Astrocyte of the cerebellum (primary cell): ENCODE data around the gene SLC30A5.
"Not testable (repeated sequence)": the region's sequence is repeated elsewhere in the genome, so short reads cannot be mapped to it uniquely, and the experiment has no call there.

Experiments
- DNase-seq: peaks from one replicate; pipeline ENCODE4 v3.0.0-alpha.2; 2011; ENCODE audit warnings: low read depth
- H3K4me3 ChIP-seq: 2 replicates; pipeline ENCODE4 v1.5.1; 2011; ENCODE audit warnings: mild to moderate bottlenecking, low read depth, low read length, moderate library complexity
- in situ Hi-C: cut with HindIII; loops from 2 replicates; pipeline ENCODE4 v1.10.0; 2017; ENCODE audit warnings: low sequenced_read_pairs
- TF ChIP-seq, protein P1 (sequence below): IDR thresholded peaks from 2 replicates; pipeline ENCODE4 v1.5.1; 2012; ENCODE audit warnings: low read length, low read depth, moderate library complexity, mild to moderate bottlenecking; ENCODE audit errors: missing control alignments

The SLC30A5 gene

DNA sequence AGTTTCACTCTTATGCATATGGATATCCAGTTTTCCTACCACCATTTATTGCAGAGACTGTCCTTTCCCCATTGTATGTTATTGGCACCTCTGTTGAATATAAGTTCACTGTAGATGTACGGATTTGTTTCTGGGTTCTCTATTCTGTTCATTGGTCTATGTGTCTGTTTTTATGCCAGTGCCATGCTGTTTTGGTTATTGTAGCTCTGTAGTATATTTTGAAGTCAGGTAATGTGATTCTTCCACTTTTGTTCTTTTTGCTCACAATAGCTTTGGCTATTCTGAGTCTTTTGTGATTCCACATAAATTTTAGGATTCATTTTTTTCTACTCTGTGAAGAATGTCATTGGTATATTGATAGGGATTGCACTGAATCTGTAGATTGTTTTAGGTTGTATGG, 47.0 kb downstream of the SLC30A5 start:
- no peak overlapping the region for H3K4me3 ChIP-seq

DNA sequence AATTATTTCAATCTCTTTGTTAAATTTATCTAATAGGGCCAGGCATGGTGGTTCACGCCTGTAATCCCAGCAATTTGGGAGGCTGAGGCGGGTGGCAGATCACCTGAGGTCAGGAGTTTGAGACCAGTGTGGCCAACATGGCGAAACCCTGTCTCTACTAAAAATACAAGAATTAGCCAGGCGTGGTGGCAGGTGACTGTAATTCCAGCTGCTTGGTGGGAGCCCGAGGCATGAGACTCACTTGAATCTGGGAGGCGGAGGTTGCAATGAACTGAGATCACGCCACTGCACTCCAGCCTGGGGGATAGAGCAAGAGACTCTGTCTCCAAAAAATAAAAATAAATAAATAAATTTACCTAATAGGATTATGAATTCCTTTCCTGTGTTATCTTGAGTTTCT, 54.8 kb downstream of the SLC30A5 start:
- H3K4me3 ChIP-seq, DNase-seq, in situ Hi-C loops: not testable (repeated sequence)

More for the DNA sequence above, 47.0 kb downstream of the SLC30A5 start:
- in situ Hi-C loops = no loop called here
- TF ChIP-seq, protein P1, sequence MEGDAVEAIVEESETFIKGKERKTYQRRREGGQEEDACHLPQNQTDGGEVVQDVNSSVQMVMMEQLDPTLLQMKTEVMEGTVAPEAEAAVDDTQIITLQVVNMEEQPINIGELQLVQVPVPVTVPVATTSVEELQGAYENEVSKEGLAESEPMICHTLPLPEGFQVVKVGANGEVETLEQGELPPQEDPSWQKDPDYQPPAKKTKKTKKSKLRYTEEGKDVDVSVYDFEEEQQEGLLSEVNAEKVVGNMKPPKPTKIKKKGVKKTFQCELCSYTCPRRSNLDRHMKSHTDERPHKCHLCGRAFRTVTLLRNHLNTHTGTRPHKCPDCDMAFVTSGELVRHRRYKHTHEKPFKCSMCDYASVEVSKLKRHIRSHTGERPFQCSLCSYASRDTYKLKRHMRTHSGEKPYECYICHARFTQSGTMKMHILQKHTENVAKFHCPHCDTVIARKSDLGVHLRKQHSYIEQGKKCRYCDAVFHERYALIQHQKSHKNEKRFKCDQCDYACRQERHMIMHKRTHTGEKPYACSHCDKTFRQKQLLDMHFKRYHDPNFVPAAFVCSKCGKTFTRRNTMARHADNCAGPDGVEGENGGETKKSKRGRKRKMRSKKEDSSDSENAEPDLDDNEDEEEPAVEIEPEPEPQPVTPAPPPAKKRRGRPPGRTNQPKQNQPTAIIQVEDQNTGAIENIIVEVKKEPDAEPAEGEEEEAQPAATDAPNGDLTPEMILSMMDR = no peak
- DNase-seq = no peak

DNA sequence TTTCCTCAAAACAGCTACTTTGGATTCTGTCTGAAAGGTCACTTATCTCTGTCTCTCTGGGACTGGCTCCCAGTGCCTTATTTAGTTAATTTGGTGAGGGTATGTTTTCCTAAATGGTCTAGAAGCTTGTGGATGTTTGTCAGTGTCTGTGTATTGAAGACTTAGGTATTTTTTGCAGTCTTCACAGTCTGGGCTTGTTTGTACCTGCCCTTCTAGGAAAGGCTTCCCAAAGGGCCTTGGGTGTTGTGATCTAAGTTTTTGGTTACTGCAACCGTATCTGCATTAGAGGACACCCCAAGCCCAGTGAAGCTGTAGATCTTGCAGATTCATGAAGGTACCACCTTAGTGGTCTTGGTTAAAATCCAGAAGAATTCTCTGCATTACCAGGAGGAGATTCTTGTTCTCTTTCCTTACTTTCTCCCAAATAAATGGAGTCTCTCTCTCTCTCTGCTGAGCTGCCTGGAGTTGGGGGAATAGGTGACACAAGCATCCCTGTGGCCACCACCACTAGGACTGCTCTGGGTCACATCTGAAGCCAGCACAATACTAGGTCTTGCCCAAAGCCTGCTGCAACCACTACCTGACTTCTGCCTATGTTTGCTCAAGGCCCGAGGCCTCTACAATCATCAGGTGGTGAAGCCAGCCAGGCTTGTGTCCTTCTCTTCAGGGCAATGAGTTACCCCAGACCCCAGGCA, 55.3 kb downstream of the SLC30A5 start:
- in situ Hi-C loops = no loop called here
- H3K4me3 ChIP-seq = no peak overlapping the region
- DNase-seq = no peak
- TF ChIP-seq, protein P1 = no peak

DNA sequence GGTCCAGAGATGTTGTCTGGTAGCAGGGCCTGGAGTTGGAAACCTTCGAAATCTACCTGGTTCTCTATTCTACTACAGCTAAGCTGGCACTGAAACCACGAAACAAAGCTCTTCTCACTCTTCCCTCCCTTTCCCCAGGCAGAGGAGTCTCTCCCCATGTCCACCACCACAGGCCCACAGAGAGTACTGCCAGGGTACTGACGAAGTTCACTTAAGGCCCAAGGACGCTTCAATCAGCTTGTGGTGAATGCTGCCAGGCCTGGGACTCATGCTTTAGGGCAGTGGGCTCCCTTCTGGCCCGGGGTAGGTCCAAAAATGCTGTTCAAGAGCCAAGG, 55.8 kb downstream of the SLC30A5 start:
- H3K4me3 ChIP-seq = no peak overlapping the region
- in situ Hi-C loops = no loop called here
- DNase-seq = no peak
- TF ChIP-seq, protein P1 = no peak

DNA sequence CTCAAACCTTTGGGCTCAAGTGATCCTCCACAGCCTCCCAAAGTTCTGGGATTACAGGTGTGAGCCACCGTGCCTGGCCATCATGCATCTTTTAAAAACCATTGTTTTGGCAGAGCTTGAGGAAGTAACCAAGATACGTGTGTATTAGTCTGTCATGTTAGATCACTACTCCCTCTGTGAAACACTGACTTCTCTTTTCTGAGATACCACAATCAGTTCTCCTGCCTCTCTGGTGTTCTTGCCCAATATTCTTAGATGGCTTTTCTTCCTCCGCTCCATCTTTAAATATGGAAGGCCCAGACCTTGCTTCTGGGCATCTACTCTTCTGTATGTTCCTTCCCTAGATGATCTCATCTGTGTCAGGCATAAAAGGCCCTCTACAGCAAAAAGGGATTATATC, 58.9 kb downstream of the SLC30A5 start:
- TF ChIP-seq, protein P1 = no peak
- H3K4me3 ChIP-seq = no peak overlapping the region
- in situ Hi-C loops = no loop called here
- DNase-seq = no peak

DNA sequence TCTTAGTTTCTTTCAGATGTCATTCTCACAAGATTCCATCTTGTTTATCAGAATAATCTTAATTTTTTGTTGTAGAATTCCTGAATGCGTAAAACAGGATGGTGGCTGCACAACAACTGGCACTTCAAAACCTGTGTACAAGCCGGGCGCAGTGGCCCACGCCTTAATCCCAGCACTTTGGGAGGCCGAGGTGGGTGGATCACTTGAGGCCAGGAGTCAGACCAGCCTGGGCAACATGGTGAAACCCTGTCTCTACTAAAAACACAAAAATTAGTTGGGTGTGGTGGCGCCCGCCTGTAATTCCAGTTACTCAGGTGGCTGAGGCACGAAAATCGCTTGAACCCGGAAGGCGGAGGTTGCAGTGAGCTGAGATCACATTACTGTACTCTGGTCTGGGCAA, 62.6 kb downstream of the SLC30A5 start:
- TF ChIP-seq, protein P1 = no peak
- in situ Hi-C loops = no loop called here
- no peak overlapping the region for H3K4me3 ChIP-seq
- no peak for DNase-seq

DNA sequence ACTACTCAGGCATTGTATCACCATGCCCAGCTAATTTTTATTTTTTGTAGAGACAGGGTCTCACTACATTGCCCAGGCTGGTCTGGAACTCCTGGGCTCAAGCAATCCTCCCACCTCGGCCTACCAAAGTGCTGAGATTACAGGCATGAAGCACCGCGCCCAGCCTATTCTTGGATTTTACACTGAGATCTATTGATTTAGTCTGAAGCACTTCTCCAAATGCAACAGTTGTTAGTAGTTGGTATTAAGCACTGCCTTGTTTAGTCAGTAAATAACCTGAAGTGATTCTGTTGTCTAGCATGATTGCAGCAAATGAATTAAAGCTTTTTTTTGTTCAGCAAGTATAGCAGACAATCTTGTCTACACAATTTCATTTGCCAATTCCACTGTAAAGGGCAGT, 64.2 kb downstream of the SLC30A5 start:
- no peak for DNase-seq
- TF ChIP-seq, protein P1 = no peak
- in situ Hi-C loops = no loop called here
- no peak overlapping the region for H3K4me3 ChIP-seq
